GM21447 (cell line): Measurements from ENCODE around the gene ME1.
"Not testable (repeated sequence)": the region's sequence is repeated elsewhere in the genome, so short reads cannot be mapped to it uniquely, and the experiment has no call there.

Experiments
- ATAC-seq: cut with Tn5 transposase; IDR thresholded peaks from one replicate; pipeline ENCODE4 v1.9.1; 2021; ENCODE audit not compliant: unreplicated experiment

Gene ME1

DNA sequence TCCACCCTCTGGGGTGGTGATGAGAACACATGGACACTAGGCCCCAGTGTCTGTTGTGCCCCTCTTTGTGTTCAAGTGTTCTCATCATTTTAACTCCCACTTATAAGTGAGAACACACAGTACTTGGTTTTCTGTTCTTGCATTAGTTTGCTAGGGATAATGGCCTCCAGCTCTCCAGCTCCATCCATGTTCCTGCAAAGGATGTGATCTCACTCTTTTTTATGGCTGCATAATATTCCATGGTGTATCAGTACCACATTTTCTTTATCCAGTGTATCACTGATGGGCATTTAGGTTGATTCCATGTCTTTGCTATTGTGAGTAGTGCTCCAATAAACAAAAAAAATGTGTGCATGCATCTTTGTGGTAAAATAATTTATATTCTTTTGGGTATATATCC is 170.3 kb downstream of the ME1 start:
- ATAC-seq = no peak

DNA sequence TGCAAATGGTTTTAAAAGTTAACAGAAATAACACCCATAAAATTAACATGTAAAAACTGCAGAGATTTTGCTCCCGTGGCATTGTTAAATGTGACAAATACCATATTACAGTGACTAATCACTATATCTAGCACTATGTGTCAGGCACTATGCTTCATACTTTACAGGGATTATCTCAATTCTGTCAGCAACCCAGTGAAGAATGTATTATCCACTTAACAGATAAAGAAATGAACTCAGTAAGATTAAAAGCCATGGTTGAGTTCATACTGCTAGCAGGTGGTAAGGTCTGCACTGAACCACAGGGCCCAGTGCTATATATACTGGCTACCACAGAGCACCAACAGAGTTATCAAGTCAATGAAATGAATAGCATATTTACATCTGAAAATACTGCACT is 172.3 kb downstream of the ME1 start:
- ATAC-seq = no peak

DNA sequence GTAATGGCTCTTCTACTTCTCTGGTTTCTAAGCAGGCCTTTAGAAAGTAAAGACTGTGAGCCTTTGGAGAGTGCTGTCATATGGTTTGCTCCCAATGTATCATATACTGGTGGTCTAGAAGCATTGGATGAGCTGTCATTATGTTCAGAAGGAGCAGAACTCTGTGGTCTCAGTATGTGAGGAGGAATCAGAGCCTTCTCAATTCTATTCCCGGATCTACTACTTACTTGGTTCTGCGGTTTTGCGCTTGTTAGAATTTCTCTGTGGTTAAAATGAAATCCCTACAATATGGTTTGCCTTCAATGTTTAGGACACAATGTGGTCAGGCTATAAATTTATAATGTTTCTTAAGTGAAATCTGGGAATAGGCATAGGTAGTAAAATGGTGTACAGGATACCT is 173.1 kb downstream of the ME1 start:
- ATAC-seq = no peak

DNA sequence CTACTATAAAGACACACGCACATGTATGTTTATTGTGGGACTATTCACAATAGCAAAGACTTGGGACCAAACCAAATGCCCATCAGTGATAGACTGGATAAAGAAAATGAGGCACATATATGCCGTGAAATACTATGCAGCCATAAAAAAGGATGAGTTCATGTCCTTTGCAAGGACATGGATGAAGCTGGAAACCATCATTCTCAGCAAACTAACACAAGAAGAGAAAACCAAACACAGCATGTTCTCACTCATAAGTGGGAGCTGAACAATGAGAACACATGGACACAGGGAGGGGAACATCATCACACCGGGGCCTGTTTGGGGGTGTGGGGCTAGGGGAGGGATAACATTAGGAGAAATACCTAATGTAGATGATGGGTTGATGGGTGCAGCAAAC is 174.1 kb downstream of the ME1 start:
- not testable (repeated sequence) for ATAC-seq

DNA sequence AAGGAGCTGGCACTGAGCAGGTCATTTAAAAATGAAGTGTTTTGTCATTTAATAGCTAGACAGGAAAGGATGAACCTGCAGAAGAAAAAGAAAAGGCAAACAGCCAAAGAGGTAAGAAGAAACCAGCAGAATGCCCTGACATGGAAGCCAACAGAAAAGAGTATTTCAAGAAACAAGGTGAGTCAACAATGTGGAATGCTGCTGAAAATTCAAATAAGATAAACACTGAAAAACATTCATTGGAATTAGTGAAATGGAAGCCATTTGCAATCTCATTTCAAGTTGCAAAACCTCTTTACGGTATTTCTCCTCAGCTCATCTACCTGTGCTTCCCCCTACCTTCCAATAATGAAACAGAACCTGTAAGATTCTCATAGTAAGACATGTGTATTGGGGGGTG is 178.1 kb downstream of the ME1 start:
- ATAC-seq = no peak

DNA sequence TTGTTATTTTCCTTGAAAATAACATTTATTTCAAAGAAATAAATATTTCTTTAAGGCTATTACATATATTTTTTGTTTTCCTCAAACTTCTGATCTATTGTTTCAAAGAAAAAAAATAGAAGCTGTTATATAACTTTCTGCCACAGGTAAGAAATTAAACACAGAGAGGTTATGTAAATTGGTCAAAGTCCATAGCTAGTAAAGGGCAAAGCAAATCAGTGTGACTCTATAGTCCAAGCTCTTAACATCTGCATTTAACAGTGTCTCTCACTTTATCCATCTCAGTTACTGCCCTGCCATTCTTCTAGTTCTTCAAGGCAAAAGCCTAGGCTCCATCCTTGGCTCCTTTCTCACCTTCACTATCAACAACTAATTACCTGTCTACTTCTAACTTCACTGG is 180.6 kb downstream of the ME1 start:
- no peak for ATAC-seq

DNA sequence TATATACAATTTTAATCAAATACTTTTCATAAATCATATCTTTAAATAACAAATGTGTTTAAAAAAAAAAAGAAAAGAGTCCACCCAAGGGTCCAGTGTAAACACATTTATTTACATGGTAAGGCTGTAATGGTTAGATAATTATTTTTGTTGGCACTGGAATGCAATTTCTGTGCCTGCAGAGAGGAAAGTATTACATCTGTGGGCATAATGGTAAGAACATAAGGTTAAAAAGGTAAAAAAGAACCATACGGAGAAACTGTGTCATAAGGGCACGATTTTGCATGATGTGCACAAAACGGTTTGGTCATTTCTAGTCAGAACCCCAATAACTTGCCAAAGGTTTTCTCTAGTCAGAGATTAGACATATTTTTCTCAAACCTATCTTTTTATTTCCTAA is 183.4 kb downstream of the ME1 start:
- ATAC-seq = no peak

DNA sequence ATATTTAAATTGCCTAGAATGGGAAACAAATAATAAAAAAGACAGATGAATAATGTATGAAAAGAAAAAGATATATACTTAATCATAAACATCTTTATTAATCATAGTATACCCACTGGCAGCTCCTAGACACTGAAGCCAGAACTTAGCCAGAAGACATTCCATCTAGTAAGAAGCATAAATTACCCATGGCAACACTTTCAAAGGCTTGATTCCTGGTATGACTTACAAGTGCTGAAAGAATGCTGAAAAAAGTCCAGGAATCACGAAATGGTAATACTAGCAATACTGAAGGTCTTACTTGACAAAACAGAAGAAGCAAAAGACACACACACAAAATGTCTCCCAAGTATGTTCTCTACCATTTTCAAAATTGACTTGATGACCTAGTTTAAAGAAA is 199.7 kb downstream of the ME1 start:
- no peak for ATAC-seq

DNA sequence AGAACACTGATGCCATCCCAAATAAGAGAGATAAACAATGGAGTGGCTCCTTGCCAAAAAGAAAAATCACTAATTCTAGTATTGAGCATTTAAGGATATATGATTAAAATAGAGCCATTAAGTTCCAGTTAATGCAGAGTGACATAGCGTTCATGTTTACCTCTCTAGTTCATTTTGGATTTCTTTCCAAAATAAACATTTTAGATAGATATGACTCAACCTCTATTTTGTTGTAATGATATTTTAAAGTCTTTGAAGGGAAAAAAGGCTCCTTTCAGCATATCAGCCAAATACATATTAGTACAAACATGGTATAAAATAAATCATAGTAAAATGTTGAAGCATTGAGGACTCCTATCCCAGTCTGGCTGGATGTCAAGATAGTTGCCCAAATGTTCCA is 204.3 kb downstream of the ME1 start:
- ATAC-seq = no peak

DNA sequence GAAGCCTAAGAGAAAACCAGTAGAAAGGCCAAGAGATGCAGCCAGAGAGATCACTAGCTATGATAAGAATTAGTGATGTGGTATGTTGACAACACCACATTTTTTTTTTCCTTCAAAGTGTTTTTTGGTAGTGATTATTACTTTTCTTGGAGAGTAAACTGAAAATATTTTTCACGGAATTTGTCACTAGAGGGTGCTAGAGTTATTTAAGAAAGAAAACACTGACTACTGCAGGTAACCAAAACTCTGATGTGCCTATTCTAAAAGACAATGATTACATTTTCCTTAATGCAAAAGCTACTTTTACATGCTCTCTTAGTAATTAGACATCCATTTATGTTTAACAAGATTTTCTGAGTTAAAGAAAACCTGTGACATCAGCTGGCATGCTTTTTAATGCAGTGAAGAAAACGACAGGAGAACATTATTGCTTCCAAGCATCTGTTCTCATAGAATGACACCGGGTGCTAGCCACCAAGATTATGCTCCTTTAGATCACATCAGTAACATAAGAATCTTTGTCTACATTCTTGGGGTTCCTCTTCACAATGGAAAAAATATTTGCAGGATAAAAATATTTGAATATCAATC is 208.9 kb downstream of the ME1 start:
- no peak for ATAC-seq

DNA sequence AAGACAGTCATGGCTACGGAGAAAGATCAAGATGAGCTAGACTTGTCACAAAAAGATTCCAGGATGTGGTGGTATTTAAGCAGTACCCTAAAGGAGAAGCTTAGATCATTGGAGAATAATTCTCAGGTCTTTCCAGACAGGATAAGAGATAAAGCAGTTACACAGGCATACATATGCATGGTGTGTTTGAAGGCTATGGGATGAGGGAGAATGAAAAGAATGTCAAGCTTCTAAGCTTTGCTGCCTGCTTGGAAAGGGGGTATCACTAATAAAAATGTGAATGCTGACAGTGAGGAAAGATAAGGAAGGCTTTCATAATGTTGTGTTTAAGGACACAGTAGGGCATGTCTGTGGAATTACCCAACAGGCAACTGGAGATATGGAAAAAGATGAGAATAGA is 209.6 kb downstream of the ME1 start:
- no peak for ATAC-seq

DNA sequence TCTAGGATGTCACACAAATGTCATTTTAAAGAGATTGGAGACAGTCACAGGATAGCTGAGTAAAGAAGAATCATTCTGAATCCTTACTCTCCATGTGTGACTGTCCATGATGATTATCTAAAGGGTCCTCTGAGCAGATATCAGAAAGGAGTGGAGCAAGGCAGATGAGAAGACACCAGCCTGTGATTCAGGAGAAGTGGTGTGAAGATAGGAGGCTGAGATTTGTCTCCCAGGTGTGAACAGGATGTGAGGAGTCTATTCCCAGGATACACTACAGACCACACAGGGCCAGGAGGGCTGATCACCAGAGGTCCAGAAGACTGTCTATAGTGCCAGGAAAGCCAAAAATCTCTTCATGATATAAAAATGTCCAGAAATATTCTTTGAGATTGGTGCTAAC is 210.7 kb downstream of the ME1 start:
- no peak for ATAC-seq

DNA sequence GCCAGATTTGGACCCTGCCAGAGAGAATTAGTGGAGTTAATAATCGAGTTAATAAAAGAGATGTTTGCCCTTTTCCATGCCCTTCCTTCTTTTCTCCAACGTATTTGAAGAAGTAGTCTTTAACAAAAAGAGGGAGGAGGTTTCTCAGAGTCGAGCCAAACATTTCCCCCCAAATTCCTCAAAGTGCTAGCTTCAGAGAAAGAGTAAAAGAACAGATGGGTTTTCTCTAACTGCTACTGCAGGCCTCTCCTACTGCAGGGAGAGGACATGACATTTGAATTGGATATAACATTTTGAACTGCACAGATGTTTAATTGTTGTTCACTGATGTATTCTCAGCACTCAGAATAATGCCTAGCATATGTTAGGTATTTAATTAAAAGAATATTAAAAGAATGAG is 212.2 kb downstream of the ME1 start:
- no peak for ATAC-seq

DNA sequence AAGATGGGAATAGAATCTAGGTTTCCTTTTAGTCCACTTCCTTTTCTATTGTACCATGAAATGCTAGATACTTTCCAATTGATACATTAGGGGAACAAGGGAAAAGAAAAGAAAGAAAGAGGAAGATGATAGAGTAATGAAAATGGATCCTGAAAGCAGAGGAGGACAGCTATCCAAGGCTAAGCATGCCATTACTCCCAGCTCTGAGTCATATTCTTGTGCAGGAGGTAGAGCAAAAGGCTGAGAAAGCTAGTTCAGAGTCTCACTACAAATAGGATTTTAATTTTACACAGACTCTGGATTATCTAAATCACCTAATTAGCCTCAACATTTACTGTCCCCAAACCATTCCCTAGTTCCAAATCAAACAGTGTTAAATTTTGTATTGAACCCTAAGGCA is 214.0 kb downstream of the ME1 start:
- ATAC-seq = no peak

DNA sequence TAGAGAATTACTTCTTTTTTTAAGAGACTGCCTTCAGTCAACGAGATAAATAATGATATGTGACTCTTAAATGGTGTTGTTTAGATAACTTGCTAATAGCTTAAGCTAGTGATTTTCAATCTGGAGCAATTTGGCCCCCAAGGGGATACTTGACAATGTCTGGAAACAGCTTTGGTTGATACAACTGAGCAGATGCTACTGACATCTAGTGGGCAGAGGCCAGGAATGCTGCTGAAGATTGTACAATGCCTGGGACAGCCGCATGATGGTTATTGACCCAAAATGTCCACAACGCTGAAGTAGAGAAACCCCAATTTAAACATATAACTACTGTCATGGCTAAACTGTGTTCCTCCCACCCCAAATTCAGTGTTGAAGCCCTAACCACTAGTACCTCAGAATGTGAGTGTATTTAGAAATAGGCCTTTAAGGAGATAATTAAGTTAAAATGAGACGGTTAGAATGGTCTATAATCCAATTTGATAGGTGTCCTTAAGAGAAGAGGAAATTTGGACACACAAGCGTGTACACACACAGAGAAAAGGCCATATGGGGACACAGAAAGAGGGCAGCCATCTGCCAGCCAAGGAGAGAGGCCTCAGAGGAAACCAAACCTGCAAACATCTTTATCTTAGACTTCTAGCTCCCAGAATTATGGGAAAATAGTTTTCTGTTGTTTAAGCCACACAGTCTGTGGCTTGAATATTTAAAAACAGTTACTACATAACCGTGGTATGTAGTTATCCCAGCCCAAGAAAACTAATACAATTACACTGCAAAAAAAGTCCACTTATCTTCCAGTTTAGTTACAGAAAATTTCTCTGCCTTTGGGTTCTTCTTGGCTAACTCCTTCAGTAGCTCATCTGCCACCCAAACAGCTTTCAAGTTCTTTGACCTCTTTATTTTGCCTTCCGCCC is 215.5 kb downstream of the ME1 start:
- peak; percentile 100 for ATAC-seq

DNA sequence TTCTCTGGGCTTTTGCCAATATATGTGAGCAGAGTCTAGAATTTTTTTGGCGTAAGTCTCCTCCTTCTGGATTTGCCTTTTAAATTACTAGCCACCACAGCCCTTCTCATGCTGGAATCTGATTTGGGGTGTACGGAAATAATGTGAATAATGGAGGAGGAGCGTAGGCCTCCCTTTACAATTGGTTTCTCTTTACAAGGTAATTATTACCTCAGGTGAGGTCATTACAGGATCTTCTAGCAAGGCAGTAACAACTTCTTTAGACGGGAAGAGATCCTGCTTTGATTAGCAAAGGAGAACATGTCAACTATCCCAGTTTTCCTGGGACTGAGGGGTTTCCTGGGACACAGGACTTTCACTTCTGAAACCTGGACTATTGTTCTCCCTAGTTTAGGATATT is 228.8 kb downstream of the ME1 start:
- ATAC-seq = no peak

DNA sequence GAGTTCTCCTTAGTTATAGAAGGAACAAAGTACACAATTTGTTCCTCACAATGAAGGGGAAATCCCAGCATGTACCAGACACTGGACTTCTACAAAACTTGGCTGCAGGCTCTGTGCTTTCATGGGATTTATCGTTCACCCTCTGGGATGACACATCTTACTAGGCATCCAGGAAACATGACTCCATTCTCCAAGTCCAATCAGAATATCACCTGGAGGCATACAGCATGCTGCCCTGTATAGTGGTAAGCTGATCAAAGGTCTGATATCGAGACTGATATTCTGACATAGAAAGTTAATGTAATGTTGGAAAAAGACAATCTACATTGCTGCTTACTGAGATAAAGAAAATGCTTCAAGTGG is 231.0 kb downstream of the ME1 start:
- ATAC-seq = no peak

DNA sequence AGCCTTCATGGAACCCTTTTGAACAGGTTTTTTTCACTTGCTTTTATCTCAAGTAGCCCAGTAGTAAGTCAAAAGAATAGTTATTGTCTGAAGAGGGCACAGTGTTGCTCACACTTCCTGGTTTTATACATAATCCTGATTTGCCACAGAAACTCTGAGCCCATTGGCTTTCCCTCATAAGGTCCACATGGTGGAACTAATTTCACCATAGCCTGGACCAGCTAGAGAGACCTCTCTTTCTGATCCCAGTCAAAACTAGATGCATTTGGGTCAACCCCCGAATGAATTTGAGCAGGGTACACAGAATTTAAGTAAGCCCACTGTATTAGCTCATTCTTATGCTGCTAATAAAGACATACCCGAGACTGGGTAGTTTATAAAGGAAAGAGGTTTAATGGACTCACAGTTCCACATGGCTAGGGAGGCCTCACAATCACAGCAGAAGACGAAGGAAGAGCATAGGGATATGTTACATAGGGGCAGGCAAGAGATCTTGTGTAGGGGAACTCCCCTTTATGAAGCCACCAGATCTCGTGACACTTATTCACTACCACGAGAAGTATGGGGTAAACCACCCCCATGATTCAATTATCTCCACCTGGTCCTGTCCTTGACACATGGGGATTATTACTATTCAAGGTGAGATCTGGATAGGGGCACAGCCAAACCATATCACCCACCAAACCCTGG is 231.5 kb downstream of the ME1 start:
- ATAC-seq = no peak

DNA sequence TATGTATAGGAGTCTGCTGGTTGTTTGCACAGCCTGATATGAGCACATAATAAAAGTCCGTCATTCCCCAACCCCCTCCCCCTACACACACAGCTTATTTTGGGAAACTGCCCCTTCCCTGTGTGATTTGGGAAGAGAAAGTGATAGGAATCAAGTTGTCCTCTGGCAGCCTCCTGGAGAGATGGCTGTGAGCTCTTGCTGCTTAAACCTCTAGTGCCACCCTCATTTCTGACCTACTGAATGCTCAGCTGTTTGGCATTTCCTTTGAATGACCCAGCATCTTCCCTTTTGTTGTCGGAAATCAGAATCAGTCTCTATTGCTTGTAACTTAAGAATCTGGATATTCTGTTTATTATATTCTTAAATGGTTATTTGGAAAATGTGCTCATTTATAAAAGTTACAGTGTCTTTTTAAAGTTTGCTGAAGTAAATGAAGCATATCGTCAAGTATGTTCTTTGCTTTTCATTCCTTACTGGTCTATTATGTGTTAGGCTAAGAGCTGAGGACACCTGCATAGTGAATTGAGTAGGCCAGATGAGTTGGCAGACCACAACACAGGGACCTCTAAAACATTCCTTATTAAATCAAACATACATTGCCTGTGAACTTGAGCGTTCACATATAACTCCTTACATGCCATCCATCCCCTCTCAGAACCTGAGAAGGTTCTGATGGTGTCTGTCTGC is 232.2 kb downstream of the ME1 start:
- ATAC-seq = no peak

DNA sequence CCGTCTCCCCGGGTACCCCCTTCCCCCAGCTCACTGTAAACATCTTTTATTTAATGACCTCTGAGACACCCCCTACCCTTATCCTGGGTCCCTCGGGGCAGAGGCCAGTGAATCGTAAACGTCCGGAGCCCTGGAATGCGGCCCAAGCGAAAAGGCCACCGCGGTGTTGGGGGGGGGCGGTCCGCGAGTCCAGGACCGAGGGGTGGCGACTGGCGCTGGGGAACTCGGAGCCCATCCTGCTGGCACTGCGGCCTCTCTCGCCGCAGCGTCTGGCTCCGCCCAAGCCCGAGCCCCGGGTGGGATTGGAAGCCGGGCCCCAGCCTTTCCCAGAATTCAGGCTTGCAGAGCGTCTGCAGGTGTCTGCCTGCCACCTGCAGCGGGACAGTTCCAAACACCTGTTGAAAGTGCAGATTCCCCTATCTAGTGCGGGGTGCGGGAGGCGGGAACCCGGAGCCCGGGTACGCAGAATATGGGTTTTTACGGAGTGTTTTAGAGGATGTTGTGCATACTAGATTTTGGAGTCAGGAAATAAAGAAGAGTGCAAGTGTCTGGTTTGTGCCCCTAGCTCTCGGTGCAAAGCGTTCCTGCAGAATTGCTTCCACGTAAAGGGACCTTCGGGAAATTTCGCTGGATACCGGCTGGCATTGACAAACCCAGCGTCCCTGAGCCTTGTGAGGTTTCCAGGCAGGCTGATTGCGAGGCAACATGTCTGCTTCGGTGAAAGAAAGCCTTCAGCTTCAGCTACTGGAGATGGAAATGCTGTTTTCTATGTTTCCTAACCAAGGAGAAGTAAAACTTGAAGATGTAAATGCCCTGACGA is 236.9 kb downstream of the ME1 start:
- ATAC-seq = peak; percentile 38
